HCT116 (cell line): ENCODE measurements around the gene PDE2A. TPM values are rescaled to one million over a fixed set of nuclear protein-coding genes. Genes with fewer than 3 reads are reported as not detected.
A peak's percentile ranks its signal among the peaks of the same experiment; 100 is the strongest.

Experiments
- ATAC-seq: fragments of 200-7000 bp; cut with Tn5 transposase; 2 replicates; pipeline ENCODE4 v1.9.1; 2020; ENCODE audit warnings: mild to moderate bottlenecking, moderate library complexity
- Bru-seq: library from RNA; stranded (reverse); fragments of 400-500 nt; gene quantifications from one replicate; lab custom pipeline; 2021; lab: Mats Ljungman, UMichigan
- BruChase-seq, 2 experiments: library from RNA; stranded (reverse); fragments of 400-500 nt; gene quantifications; one replicate each; lab custom pipeline; 2021; lab: Mats Ljungman, UMichigan
- BruUV-seq: library from RNA; stranded (reverse); fragments of 400-500 nt; replicated peaks from 2 replicates; lab custom pipeline; 2021; lab: Mats Ljungman, UMichigan
- CTCF ChIA-PET: fragments of 300-600 bp; sonication (Branson Sonifier 250); formaldehyde crosslinking; loops from one replicate; lab custom pipeline; 2021; ENCODE audit warnings: antibody characterized with exemption; lab: Charles Lee
- POLR2A ChIA-PET: fragments of 300-600, 350-600 bp; sonication (Branson Sonifier 250); formaldehyde crosslinking; loops from one replicate; lab custom pipeline; 2021; ENCODE audit warnings: antibody characterized with exemption; lab: Charles Lee
- RAD21 ChIA-PET, 2 experiments: fragments of 300-600 bp; sonication (Branson Sonifier 250); formaldehyde crosslinking; loops; one replicate each; lab custom pipeline; 2023; ENCODE audit warnings: low total read pairs in 2 of 2; ENCODE audit not compliant: uncharacterized antibody in 2 of 2, unreplicated experiment in 2 of 2, low non-redundant PET in 1 of 2; lab: Charles Lee
- DNase-seq: peaks from one replicate; pipeline ENCODE4 v3.0.0-alpha.2; 2010; ENCODE audit warnings: low read depth, low spot score
- H2AFZ ChIP-seq: fragments of 200-600 bp; shearing (Covaris generic), sonication (generic); 2 replicates; pipeline ENCODE4 v1.6.1; 2017; ENCODE audit warnings: low read depth, mixed run types, mixed read lengths, antibody characterized with exemption, low read length; ENCODE audit not compliant: poor library complexity, severe bottlenecking
- H3K27ac ChIP-seq: 2 replicates; pipeline ENCODE4 v1.5.1; 2012; ENCODE audit warnings: low read depth, low read length
- H3K27me3 ChIP-seq: fragments of 200-600 bp; sonication (generic); 2 replicates; pipeline ENCODE4 v1.6.1; 2016; ENCODE audit warnings: mixed run types, low read length, mixed read lengths; ENCODE audit not compliant: insufficient read depth
- H3K36me3 ChIP-seq, 2 experiments: fragments of 200-500 bp in 1 of 2; fragments of 200-600 bp in 1 of 2; sonication (Bioruptor generic) in 1 of 2; sonication (generic) in 1 of 2; 2 replicates each; pipeline versions ENCODE4 v1.5.1 to v1.6.1; 2014 to 2016; ENCODE audit warnings: low read length in 2 of 2, inconsistent platforms in 1 of 2, mixed read lengths in 1 of 2, mixed run types in 1 of 2; ENCODE audit not compliant: insufficient read depth in 2 of 2, control insufficient read depth in 1 of 2
- H3K4me1 ChIP-seq, 2 experiments: fragments of 200-600 bp in 1 of 2; sonication (generic) in 1 of 2; 2 replicates each; pipeline versions ENCODE4 v1.5.1 to v1.6.1; 2012 to 2017; ENCODE audit warnings: low read length in 2 of 2, inconsistent platforms in 1 of 2, mild to moderate bottlenecking in 1 of 2, mixed read lengths in 1 of 2, mixed run types in 1 of 2, moderate library complexity in 1 of 2; ENCODE audit not compliant: insufficient read depth in 2 of 2, control insufficient read depth in 1 of 2
- H3K4me2 ChIP-seq: fragments of 200-600 bp; sonication (generic); 2 replicates; pipeline ENCODE4 v1.6.1; 2017; ENCODE audit warnings: mixed run types, low read length, mixed read lengths
- H3K4me3 ChIP-seq, 2 experiments: fragments of 200-600 bp in 1 of 2; sonication (generic) in 1 of 2; replicated peaks in 1 of 2; 2 replicates each; pipeline ENCODE4 v1.5.1; 2011 to 2016; ENCODE audit warnings: low read length in 2 of 2, control low read depth in 1 of 2, low read depth in 1 of 2, mild to moderate bottlenecking in 1 of 2, mixed read lengths in 1 of 2, mixed run types in 1 of 2
- H3K79me2 ChIP-seq: fragments of 200-600 bp; sonication (generic); 2 replicates; pipeline ENCODE4 v1.6.1; 2017; ENCODE audit warnings: mild to moderate bottlenecking, mixed run types, low read length, moderate library complexity, mixed read lengths; ENCODE audit not compliant: insufficient read depth
- H3K9ac ChIP-seq: fragments of 200-600 bp; sonication (generic); 2 replicates; pipeline ENCODE4 v1.6.1; 2016; ENCODE audit warnings: low read length, mixed read lengths
- H3K9me2 ChIP-seq: fragments of 200-600 bp; sonication (generic), shearing (Covaris generic); 2 replicates; pipeline ENCODE4 v1.6.1; 2017; ENCODE audit warnings: mixed run types, mild to moderate bottlenecking, moderate library complexity; ENCODE audit not compliant: insufficient read depth
- H3K9me3 ChIP-seq, 2 experiments: fragments of 200-500 bp in 1 of 2; fragments of 200-600 bp in 1 of 2; sonication (Bioruptor generic) in 1 of 2; sonication (generic) in 1 of 2; 2 replicates each; pipeline ENCODE4 v1.6.1; 2014 to 2017; ENCODE audit warnings: low read length in 2 of 2, mixed read lengths in 2 of 2, inconsistent platforms in 1 of 2, low read depth in 1 of 2, mild to moderate bottlenecking in 1 of 2, mixed run types in 1 of 2, moderate library complexity in 1 of 2; ENCODE audit not compliant: control insufficient read depth in 1 of 2, insufficient read depth in 1 of 2
- H4K20me1 ChIP-seq: fragments of 200-600 bp; sonication (generic), shearing (Covaris generic); 2 replicates; pipeline ENCODE4 v1.6.1; 2017; ENCODE audit warnings: mixed run types, mild to moderate bottlenecking, moderate library complexity; ENCODE audit not compliant: insufficient read depth
- CBX3 ChIP-seq: IDR thresholded peaks from 2 replicates; pipeline ENCODE4 v1.6.1; 2012; ENCODE audit warnings: low read depth
- CEBPB ChIP-seq: IDR thresholded peaks from 2 replicates; pipeline ENCODE4 v1.6.1; 2012; ENCODE audit warnings: low read depth
- CTCF ChIP-seq, 3 experiments: fragments of 200-600 bp in 1 of 3; sonication (generic) in 1 of 3; IDR thresholded peaks in 2 of 3; conservative IDR thresholded peaks in 1 of 3; 2 replicates each; pipeline ENCODE4 v1.5.1; 2012 to 2017; ENCODE audit warnings: low read depth in 2 of 3, low read length in 2 of 3, antibody characterized with exemption in 1 of 3, borderline replicate concordance in 1 of 3, control low read depth in 1 of 3, mild to moderate bottlenecking in 1 of 3, mixed read lengths in 1 of 3, mixed run types in 1 of 3, moderate library complexity in 1 of 3; ENCODE audit not compliant: insufficient read depth in 1 of 3
- EGR1 ChIP-seq: IDR thresholded peaks from 2 replicates; pipeline ENCODE4 v1.6.1; 2012; ENCODE audit warnings: low read depth
- EZH2 ChIP-seq: fragments of 200-600 bp; sonication (generic); IDR thresholded peaks from 2 replicates; pipeline ENCODE4 v1.6.1; 2017; ENCODE audit warnings: antibody characterized with exemption, mixed run types
- EZH2phosphoT487 ChIP-seq: fragments of 200-600 bp; IDR thresholded peaks from 2 replicates; pipeline ENCODE4 v1.6.1; 2018; ENCODE audit warnings: antibody characterized with exemption, borderline replicate concordance
- MAX ChIP-seq: IDR thresholded peaks from 2 replicates; pipeline ENCODE4 v1.6.1; 2012
- POLR2A ChIP-seq: IDR thresholded peaks from 2 replicates; pipeline ENCODE4 v1.7.0; 2011; ENCODE audit warnings: borderline replicate concordance; ENCODE audit not compliant: insufficient read depth, insufficient read length; ENCODE audit errors: extremely low read depth
- POLR2AphosphoS5 ChIP-seq: IDR thresholded peaks from 2 replicates; pipeline ENCODE4 v1.6.1; 2011; ENCODE audit warnings: mild to moderate bottlenecking, low read depth, low read length, moderate library complexity
- SIN3A ChIP-seq: IDR thresholded peaks from 2 replicates; pipeline ENCODE4 v1.6.1; 2012; ENCODE audit warnings: low read depth
- ZFX ChIP-seq: fragments of 450-650 bp; IDR thresholded peaks from 2 replicates; pipeline ENCODE4 v1.6.1; 2017
- ZNF274 ChIP-seq: fragments of 200-500 bp; sonication (Bioruptor generic); IDR thresholded peaks from 2 replicates; pipeline ENCODE4 v1.6.1; 2014; ENCODE audit warnings: mild to moderate bottlenecking, low read depth, low read length, inconsistent platforms
- intact Hi-C: fragments of 100-400 bp; cut with micrococcal nuclease; formaldehyde crosslinking; loops from 2 replicates; pipeline ENCODE4 v1.10.0; 2022
- long read RNA-seq: library from polyadenylated mRNA; unstranded; transcript quantifications from one replicate; pipeline ENCODE4 v2.0.0, GENCODE V29; 2021; ENCODE audit not compliant: unreplicated experiment
- polyA plus RNA-seq: library from polyadenylated mRNA; unstranded; fragments of >200 nt; gene quantifications from 2 replicates; pipeline ENCODE4 v1.2.1, GENCODE V29; 2012; ENCODE audit warnings: missing spikeins
- total RNA-seq: library from RNA; stranded (reverse); gene quantifications from one replicate; pipeline ENCODE4 v1.2.1, GENCODE V29; 2021; ENCODE audit not compliant: unreplicated experiment
- TF ChIP-seq, protein P1 (sequence below): IDR thresholded peaks from 2 replicates; pipeline ENCODE4 v1.6.1; 2011; ENCODE audit warnings: mild to moderate bottlenecking, low read length, moderate library complexity; ENCODE audit not compliant: insufficient replicate concordance; ENCODE audit errors: extremely low read depth

PDE2A gene
- total RNA-seq = 7.6 TPM
- polyA plus RNA-seq = 16.7 and 17.1 TPM in 2 replicates
- percentile 39 among the genes with signal in this experiment for Bru-seq, nascent RNA
- percentile 49 among the genes with signal in this experiment for BruChase-seq, experiment 1, labeled RNA remaining after a 6-hour chase
- percentile 39 among the genes with signal in this experiment for BruChase-seq, experiment 2, labeled RNA remaining after a 2-hour chase
- long read RNA-seq, full-length matches to known transcripts = 2 of 8 reads
- long read RNA-seq, partial matches to known transcripts = 3 of 8 reads
- long read RNA-seq, other reads (novel, unspliced or antisense) = 3 of 8 reads

GRCh38 chr11:72673943-72674828, at the start of gene PDE2A:
PDE2A (minus strand) TSS chr11:72674422; CDS start chr11:72674207, 215 bp downstream.
- POLR2A ChIA-PET = no interaction called here
- ATAC-seq = no peak; the same call in 1 of the 2 replicates
- Histone ChIP-seq H3K79me2 (no peaks in the 10 kb centered on the region), H3K4me2 (no peak within 1 kb of the TSS), H3K4me1 (no peaks in the 10 kb centered on the region; a peak in 1 of 4 replicates), H3K4me3 (no peak within 1 kb of the TSS), H3K27ac (no peak within 1 kb of the TSS), H4K20me1 (no peaks in the 10 kb centered on the region), H3K36me3 (no peaks in the 10 kb centered on the region), H2AFZ (no peak within 1 kb of the TSS), H3K27me3 (peaks cover 58% of the 10 kb centered on the region), H3K9me2 (no peaks in the 10 kb centered on the region), H3K9ac (no peak within 1 kb of the TSS), H3K9me3 (no peaks in the 10 kb centered on the region)
- TF ChIP-seq EZH2phosphoT487 = no peak
- no peak for TF ChIP-seq SIN3A
- TF ChIP-seq ZFX = no peak
- TF ChIP-seq CBX3 = no peak
- no peak for TF ChIP-seq POLR2AphosphoS5
- TF ChIP-seq EGR1 = no peak
- no peak for TF ChIP-seq POLR2A
- DNase-seq = no peak
- BruUV-seq = no TSS peak
- intact Hi-C loops = no loop called here
- RAD21 ChIA-PET = no interaction called here
- CTCF ChIA-PET = no interaction called here

- no peak overlapping the region for H2AFZ ChIP-seq
- H3K4me3 ChIP-seq = no peak overlapping the region
- POLR2A ChIA-PET = no interaction called here
- TF ChIP-seq CBX3 (no peak), ZNF274 (no peak), CTCF (IDR thresholded peaks at IDR 0.05 in 2 of 3, conservative IDR thresholded peaks at IDR 0.05 in 1 of 3; ENCODE audit: borderline replicate concordance in 1 of 3, insufficient read depth in 1 of 3, low read depth in 2 of 3, low read length in 2 of 3) (no peak), CEBPB (no peak), EZH2 (no peak), EGR1 (no peak), MAX (no peak), EZH2phosphoT487 (no peak)
- TF ChIP-seq, protein P1, sequence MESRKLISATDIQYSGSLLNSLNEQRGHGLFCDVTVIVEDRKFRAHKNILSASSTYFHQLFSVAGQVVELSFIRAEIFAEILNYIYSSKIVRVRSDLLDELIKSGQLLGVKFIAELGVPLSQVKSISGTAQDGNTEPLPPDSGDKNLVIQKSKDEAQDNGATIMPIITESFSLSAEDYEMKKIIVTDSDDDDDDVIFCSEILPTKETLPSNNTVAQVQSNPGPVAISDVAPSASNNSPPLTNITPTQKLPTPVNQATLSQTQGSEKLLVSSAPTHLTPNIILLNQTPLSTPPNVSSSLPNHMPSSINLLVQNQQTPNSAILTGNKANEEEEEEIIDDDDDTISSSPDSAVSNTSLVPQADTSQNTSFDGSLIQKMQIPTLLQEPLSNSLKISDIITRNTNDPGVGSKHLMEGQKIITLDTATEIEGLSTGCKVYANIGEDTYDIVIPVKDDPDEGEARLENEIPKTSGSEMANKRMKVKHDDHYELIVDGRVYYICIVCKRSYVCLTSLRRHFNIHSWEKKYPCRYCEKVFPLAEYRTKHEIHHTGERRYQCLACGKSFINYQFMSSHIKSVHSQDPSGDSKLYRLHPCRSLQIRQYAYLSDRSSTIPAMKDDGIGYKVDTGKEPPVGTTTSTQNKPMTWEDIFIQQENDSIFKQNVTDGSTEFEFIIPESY = no peak
- TF ChIP-seq, all 23 proteins: peak for 0
- Histone ChIP-seq H3K9ac (no peak overlapping the region), H4K20me1 (no peaks in the 10 kb centered on the region), H3K79me2 (peaks cover 25% of the 10 kb centered on the region), H3K27me3 (no peaks in the 10 kb centered on the region), H3K9me2 (no peaks in the 10 kb centered on the region), H3K9me3 (no peaks in the 10 kb centered on the region), H3K36me3 (no peaks in the 10 kb centered on the region), H3K4me1 (peaks cover 8 to 21% of the 10 kb centered on the region in 2 experiments), H3K27ac (no peak overlapping the region), H3K4me2 (no peak overlapping the region)
- intact Hi-C loops = no loop called here
- no TSS peak for BruUV-seq
- ATAC-seq (no peak), DNase-seq (no peak)
- ChIA-PET RAD21 (interaction anchor here in 1 of 2 experiments (1.4 kb wide), 1 partner anchor 454 kb away, joined by 3 read pairs; no protein-coding TSS in a partner anchor), CTCF (interaction anchor here (1.1 to 3.7 kb wide), 4 partner anchors 59 to 454 kb away, joined by 3 to 27 read pairs (median 6); partner anchors contain the start of gene ATG16L2)
These were observed 49.3 kb upstream of the PDE2A start for GRCh38 chr11:72723508-72723907.
